Right lobe of liver (tissue), 4 donors: Measurements from ENCODE around the gene MBD3L2.

Experiments
- CTCF ChIP-seq, 4 donors: fragments of 200-600 bp in 3 of 4; fragments of 450-650 bp in 1 of 4; IDR thresholded peaks; one replicate each; pipeline versions ENCODE4 v1.5.1 to v1.8.0; 2016 to 2022; ENCODE audit warnings: antibody characterized with exemption in 4 of 4, mild to moderate bottlenecking in 2 of 4
- POLR2A ChIP-seq: fragments of 450-650 bp; IDR thresholded peaks from one replicate; pipeline ENCODE4 v1.6.1; 2017; ENCODE audit warnings: antibody characterized with exemption, mild to moderate bottlenecking
- donor health status: DM: no; HTN: no; CAD: no.
- donor health status: DM: no; HTN: no; CAD: no.
- donor health status: DM: no; HTN: yes; CAD: no.

GRCh38 chr19:7076151-7076550 lies 27.0 kb downstream of the MBD3L2 start:
- TF ChIP-seq POLR2A (no peak), CTCF (IDR thresholded peaks at IDR 0.05) (no peak)
